ENCODE measurements around the gene STUB1.

Gene STUB1

GRCh38 chr16:644556-644955, 35.7 kb upstream of the STUB1 start:
- DNase-seq (ENCODE audit: low read depth in 2 of 2): no peak

- no peak for DNase-seq (ENCODE audit: low read depth in 2 of 2)
These were observed 34.1 kb upstream of the STUB1 start for GRCh38 chr16:645852-646678.

GRCh38 chr16:646679-647172, 33.5 kb upstream of the STUB1 start:
- DNase-seq (ENCODE audit: low read depth in 2 of 2): no peak

- DNase-seq (ENCODE audit: low read depth in 2 of 2): no peak
These were observed 32.9 kb upstream of the STUB1 start for GRCh38 chr16:647173-647902.

- no peak for DNase-seq (ENCODE audit: low read depth in 2 of 2)
These were observed 32.0 kb upstream of the STUB1 start for GRCh38 chr16:648071-648780.

GRCh38 chr16:648781-649589, 31.2 kb upstream of the STUB1 start, which contains the start of gene WDR90:
WDR90 (plus strand) TSS chr16:649365; CDS start chr16:649417, 52 bp downstream.
- peak; percentile 65 to 67 for DNase-seq (ENCODE audit: low read depth in 2 of 2)

- no peak for DNase-seq (ENCODE audit: low read depth in 2 of 2)
These were observed 30.6 kb upstream of the STUB1 start for GRCh38 chr16:649631-650030.

GRCh38 chr16:651844-652243, 28.4 kb upstream of the STUB1 start:
- DNase-seq (ENCODE audit: low read depth in 2 of 2): no peak

GRCh38 chr16:652454-653305, 27.5 kb upstream of the STUB1 start:
- no peak for DNase-seq (ENCODE audit: low read depth in 2 of 2)

GRCh38 chr16:654034-654433, 26.2 kb upstream of the STUB1 start:
- DNase-seq (ENCODE audit: low read depth in 2 of 2): no peak

GRCh38 chr16:657487-657886, 22.7 kb upstream of the STUB1 start:
- DNase-seq (ENCODE audit: low read depth in 2 of 2): no peak

GRCh38 chr16:658679-659571, 21.3 kb upstream of the STUB1 start:
- no peak for DNase-seq (ENCODE audit: low read depth in 2 of 2)

- DNase-seq (ENCODE audit: low read depth in 2 of 2): no peak
These were observed 20.6 kb upstream of the STUB1 start for GRCh38 chr16:659618-660017.

- DNase-seq (ENCODE audit: low read depth in 2 of 2): no peak
These were observed 20.1 kb upstream of the STUB1 start for GRCh38 chr16:660132-660458.

- DNase-seq (ENCODE audit: low read depth in 2 of 2): peak in 1 of 2 experiments; percentile 37
These were observed 19.6 kb upstream of the STUB1 start for GRCh38 chr16:660459-661183.

GRCh38 chr16:661184-661821, 18.9 kb upstream of the STUB1 start:
- no peak for DNase-seq (ENCODE audit: low read depth in 2 of 2)

GRCh38 chr16:662095-662494, 18.1 kb upstream of the STUB1 start:
- DNase-seq (ENCODE audit: low read depth in 2 of 2): no peak

- DNase-seq (ENCODE audit: low read depth in 2 of 2): no peak
These were observed 17.6 kb upstream of the STUB1 start for GRCh38 chr16:662597-662996.

Measured in fibroblast of skin of left biceps (primary cell).